Neural cell (in vitro differentiated cells): ENCODE data around the gene LHFPL2. TPM values are rescaled to one million over a fixed set of nuclear protein-coding genes. Genes with fewer than 3 reads are reported as not detected.

Source experiments
- H2AFZ ChIP-seq: fragments of 200-600, 300-800 bp; sonication (generic), shearing (Covaris generic); 2 replicates; pipeline ENCODE4 v1.6.0; 2014; ENCODE audit warnings: low read depth, mild to moderate bottlenecking, antibody characterized with exemption, low read length, moderate library complexity
- H3F3A ChIP-seq: fragments of 200-600 bp; shearing (Covaris generic); 2 replicates; pipeline ENCODE4 v1.6.1; 2016; ENCODE audit warnings: mild to moderate bottlenecking, moderate library complexity, mixed read lengths, antibody characterized with exemption, low read length; ENCODE audit not compliant: insufficient read depth, poor library complexity, severe bottlenecking
- H3K27ac ChIP-seq: fragments of 200-600, 300-800 bp; sonication (generic), shearing (Covaris generic); 2 replicates; pipeline ENCODE4 v1.5.1; 2014; ENCODE audit warnings: mild to moderate bottlenecking, low read length, moderate library complexity
- H3K27me3 ChIP-seq: fragments of 300-800, 200-600 bp; sonication (generic), shearing (Covaris generic); 2 replicates; pipeline ENCODE4 v1.6.0; 2014; ENCODE audit warnings: mild to moderate bottlenecking, low read depth, low read length, moderate library complexity; ENCODE audit not compliant: insufficient read depth
- H3K36me3 ChIP-seq: fragments of 300-800, 200-600 bp; sonication (generic), shearing (Covaris generic); 2 replicates; pipeline ENCODE4 v1.5.1; 2014; ENCODE audit warnings: mild to moderate bottlenecking, antibody characterized with exemption, low read length, moderate library complexity; ENCODE audit not compliant: insufficient read depth
- H3K4me2 ChIP-seq: fragments of 300-800, 200-600 bp; sonication (generic), shearing (Covaris generic); 2 replicates; pipeline ENCODE4 v1.6.0; 2014; ENCODE audit warnings: mild to moderate bottlenecking, low read length
- H3K4me3 ChIP-seq: fragments of 300-800, 200-600 bp; sonication (generic), shearing (Covaris generic); 2 replicates; pipeline ENCODE4 v1.5.1; 2014; ENCODE audit warnings: mild to moderate bottlenecking, low read length, moderate library complexity
- H3K79me2 ChIP-seq: fragments of 200-600 bp; shearing (Covaris generic); replicated peaks from 2 replicates; pipeline ENCODE4 v1.6.0; 2014; ENCODE audit warnings: mild to moderate bottlenecking, low read length, moderate library complexity; ENCODE audit not compliant: insufficient read depth
- H3K9ac ChIP-seq: fragments of 300-800, 200-600 bp; sonication (generic), shearing (Covaris generic); 2 replicates; pipeline ENCODE4 v1.6.1; 2016; ENCODE audit warnings: mild to moderate bottlenecking, low read length, mixed read lengths
- H3K9me2 ChIP-seq: fragments of 200-600 bp; shearing (Covaris generic); 2 replicates; pipeline ENCODE4 v1.6.1; 2016; ENCODE audit warnings: mild to moderate bottlenecking, low read length, mixed read lengths; ENCODE audit not compliant: insufficient read depth
- H3K9me3 ChIP-seq: fragments of 200-600, 300-800 bp; sonication (generic), shearing (Covaris generic); 2 replicates; pipeline ENCODE4 v1.6.1; 2016; ENCODE audit warnings: mild to moderate bottlenecking, mixed run types, low read length, moderate library complexity, mixed read lengths
- H4K20me1 ChIP-seq: fragments of 200-600 bp; shearing (Covaris generic); 2 replicates; pipeline ENCODE4 v1.6.1; 2016; ENCODE audit warnings: mild to moderate bottlenecking, mixed run types; ENCODE audit not compliant: insufficient read depth
- EP300 ChIP-seq: fragments of 450-650 bp; conservative IDR thresholded peaks from 2 replicates; pipeline ENCODE4 v1.6.1; 2014; ENCODE audit warnings: antibody characterized with exemption, mild to moderate bottlenecking, moderate library complexity; ENCODE audit not compliant: poor library complexity, severe bottlenecking
- EZH2 ChIP-seq: fragments of 200-600, 300-800 bp; shearing (Covaris generic), sonication (generic); IDR thresholded peaks from 2 replicates; pipeline ENCODE4 v1.6.1; 2014; ENCODE audit warnings: antibody characterized with exemption, low read length, borderline replicate concordance, mild to moderate bottlenecking; ENCODE audit not compliant: insufficient read depth, poor library complexity, severe bottlenecking
- MXI1 ChIP-seq: fragments of 450-650 bp; conservative IDR thresholded peaks from 2 replicates; pipeline ENCODE4 v1.6.1; 2014; ENCODE audit warnings: antibody characterized with exemption, mild to moderate bottlenecking; ENCODE audit not compliant: poor library complexity, severe bottlenecking
- POLR2AphosphoS5 ChIP-seq: IDR thresholded peaks from 2 replicates; pipeline ENCODE4 v1.6.1; 2012
- RAD21 ChIP-seq: fragments of 450-650 bp; conservative IDR thresholded peaks from 2 replicates; pipeline ENCODE4 v1.6.1; 2014; ENCODE audit warnings: antibody characterized with exemption, mild to moderate bottlenecking, moderate library complexity
- SMC3 ChIP-seq: fragments of 450-650 bp; conservative IDR thresholded peaks from 2 replicates; pipeline ENCODE4 v1.6.1; 2014; ENCODE audit warnings: antibody characterized with exemption, mild to moderate bottlenecking, moderate library complexity; ENCODE audit not compliant: poor library complexity
- TAF1 ChIP-seq: IDR thresholded peaks from 2 replicates; pipeline ENCODE4 v1.6.1; 2012; ENCODE audit warnings: low read depth
- polyA plus RNA-seq: library from polyadenylated mRNA; depleted of rRNA; stranded (reverse); fragments of >200 nt; gene quantifications from 2 replicates; pipeline ENCODE4 v1.2.3, GENCODE V29; 2014
- TF ChIP-seq, protein P1 (sequence below): fragments of 450-650 bp; IDR thresholded peaks from 2 replicates; pipeline ENCODE4 v1.5.1; 2014; ENCODE audit warnings: antibody characterized with exemption, mild to moderate bottlenecking, moderate library complexity; ENCODE audit not compliant: poor library complexity, severe bottlenecking
- TF ChIP-seq, protein P2 (sequence below): IDR thresholded peaks from 2 replicates; pipeline ENCODE4 v1.6.1; 2012; ENCODE audit warnings: borderline replicate concordance

Gene LHFPL2
- polyA plus RNA-seq, 1 donor from 2014 or later: 1.6 TPM

DNA sequence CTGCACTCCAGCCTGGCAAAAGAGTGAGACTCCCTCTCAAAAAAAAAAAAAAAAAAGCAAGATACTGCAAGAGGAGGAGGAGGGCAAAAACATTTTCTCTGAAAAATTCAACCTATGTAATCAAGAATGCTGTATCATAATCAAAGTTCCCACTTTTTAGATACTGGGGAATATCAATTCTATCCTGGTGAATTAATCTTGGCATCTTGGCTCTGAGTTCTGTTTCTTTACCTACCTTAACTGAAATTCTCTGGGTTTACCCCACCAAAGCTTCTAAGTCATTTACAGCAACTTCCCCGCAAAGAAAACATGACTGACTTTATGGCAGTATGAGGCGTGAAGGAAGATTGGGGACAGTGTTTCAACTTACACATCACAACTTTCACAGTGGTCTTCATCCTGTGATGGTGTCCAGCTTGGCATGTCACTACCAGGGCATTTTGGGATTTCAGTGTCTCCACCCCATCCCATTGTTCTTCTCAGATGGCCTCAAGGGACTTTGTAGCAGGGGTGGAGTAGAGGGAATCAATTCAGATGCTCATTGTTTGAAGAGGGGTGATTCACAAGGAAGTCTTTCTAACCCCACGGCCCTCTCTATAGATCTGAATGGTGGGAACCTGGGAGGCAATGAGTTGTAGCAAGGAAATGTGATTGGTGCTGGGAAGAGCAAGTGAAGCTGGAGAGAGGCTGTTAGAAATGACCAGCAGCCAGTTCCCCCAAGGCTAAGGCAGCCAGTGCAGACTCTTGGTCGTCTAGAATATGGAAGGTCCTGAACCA is 157.7 kb downstream of the LHFPL2 start:
- no peaks in the 10 kb centered on the region for H4K20me1 ChIP-seq
- no peaks in the 10 kb centered on the region for H3K9me2 ChIP-seq
- H3K36me3 ChIP-seq: peaks cover 4% of the 10 kb centered on the region
- no peak overlapping the region for H2AFZ ChIP-seq
- H3K4me2 ChIP-seq: no peak overlapping the region
- H3K9me3 ChIP-seq: no peaks in the 10 kb centered on the region
- no peak overlapping the region for H3K9ac ChIP-seq
- no peaks in the 10 kb centered on the region for H3K27me3 ChIP-seq
- H3K4me3 ChIP-seq: no peak overlapping the region
- peak; percentile 34 for TF ChIP-seq TAF1
- TF ChIP-seq, protein P1, sequence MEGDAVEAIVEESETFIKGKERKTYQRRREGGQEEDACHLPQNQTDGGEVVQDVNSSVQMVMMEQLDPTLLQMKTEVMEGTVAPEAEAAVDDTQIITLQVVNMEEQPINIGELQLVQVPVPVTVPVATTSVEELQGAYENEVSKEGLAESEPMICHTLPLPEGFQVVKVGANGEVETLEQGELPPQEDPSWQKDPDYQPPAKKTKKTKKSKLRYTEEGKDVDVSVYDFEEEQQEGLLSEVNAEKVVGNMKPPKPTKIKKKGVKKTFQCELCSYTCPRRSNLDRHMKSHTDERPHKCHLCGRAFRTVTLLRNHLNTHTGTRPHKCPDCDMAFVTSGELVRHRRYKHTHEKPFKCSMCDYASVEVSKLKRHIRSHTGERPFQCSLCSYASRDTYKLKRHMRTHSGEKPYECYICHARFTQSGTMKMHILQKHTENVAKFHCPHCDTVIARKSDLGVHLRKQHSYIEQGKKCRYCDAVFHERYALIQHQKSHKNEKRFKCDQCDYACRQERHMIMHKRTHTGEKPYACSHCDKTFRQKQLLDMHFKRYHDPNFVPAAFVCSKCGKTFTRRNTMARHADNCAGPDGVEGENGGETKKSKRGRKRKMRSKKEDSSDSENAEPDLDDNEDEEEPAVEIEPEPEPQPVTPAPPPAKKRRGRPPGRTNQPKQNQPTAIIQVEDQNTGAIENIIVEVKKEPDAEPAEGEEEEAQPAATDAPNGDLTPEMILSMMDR: no peak
- H3F3A ChIP-seq: no peaks in the 10 kb centered on the region
- no peak overlapping the region for H3K27ac ChIP-seq
- no peaks in the 10 kb centered on the region for H3K79me2 ChIP-seq

DNA sequence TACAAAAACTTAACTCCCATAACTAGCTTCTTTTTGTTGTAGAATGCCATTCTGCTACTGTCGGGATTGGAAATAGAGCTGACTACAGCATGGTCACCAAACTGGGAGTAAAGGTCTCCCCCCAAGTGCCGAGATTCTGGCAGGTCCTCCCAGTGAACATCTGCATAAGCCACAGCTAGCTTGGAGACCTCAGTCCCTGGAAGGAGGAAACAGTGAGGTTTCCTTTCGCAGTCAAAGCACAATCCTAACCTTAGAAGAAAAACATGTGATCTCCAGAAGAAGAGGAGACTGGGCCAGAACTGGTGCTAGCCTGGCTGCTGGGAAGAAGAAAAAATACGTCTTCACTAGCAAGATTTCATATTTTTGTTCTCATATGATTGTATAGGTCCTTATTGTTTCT is 160.7 kb downstream of the LHFPL2 start:
- no peaks in the 10 kb centered on the region for H3K27me3 ChIP-seq
- TF ChIP-seq EP300: no peak
- TF ChIP-seq, protein P2, sequence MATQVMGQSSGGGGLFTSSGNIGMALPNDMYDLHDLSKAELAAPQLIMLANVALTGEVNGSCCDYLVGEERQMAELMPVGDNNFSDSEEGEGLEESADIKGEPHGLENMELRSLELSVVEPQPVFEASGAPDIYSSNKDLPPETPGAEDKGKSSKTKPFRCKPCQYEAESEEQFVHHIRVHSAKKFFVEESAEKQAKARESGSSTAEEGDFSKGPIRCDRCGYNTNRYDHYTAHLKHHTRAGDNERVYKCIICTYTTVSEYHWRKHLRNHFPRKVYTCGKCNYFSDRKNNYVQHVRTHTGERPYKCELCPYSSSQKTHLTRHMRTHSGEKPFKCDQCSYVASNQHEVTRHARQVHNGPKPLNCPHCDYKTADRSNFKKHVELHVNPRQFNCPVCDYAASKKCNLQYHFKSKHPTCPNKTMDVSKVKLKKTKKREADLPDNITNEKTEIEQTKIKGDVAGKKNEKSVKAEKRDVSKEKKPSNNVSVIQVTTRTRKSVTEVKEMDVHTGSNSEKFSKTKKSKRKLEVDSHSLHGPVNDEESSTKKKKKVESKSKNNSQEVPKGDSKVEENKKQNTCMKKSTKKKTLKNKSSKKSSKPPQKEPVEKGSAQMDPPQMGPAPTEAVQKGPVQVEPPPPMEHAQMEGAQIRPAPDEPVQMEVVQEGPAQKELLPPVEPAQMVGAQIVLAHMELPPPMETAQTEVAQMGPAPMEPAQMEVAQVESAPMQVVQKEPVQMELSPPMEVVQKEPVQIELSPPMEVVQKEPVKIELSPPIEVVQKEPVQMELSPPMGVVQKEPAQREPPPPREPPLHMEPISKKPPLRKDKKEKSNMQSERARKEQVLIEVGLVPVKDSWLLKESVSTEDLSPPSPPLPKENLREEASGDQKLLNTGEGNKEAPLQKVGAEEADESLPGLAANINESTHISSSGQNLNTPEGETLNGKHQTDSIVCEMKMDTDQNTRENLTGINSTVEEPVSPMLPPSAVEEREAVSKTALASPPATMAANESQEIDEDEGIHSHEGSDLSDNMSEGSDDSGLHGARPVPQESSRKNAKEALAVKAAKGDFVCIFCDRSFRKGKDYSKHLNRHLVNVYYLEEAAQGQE: no peak
- no peak for TF ChIP-seq MXI1
- TF ChIP-seq, protein P1: no peak
- TF ChIP-seq EZH2: no peak
- TF ChIP-seq SMC3: no peak
- TF ChIP-seq POLR2AphosphoS5: no peak
- TF ChIP-seq TAF1: no peak
- TF ChIP-seq RAD21: no peak
- no peaks in the 10 kb centered on the region for H3F3A ChIP-seq
- no peaks in the 10 kb centered on the region for H3K9me3 ChIP-seq
- peaks cover 4% of the 10 kb centered on the region for H3K36me3 ChIP-seq
- H3K79me2 ChIP-seq: no peaks in the 10 kb centered on the region
- H3K9me2 ChIP-seq: no peaks in the 10 kb centered on the region
- no peak overlapping the region for H3K9ac ChIP-seq
- no peaks in the 10 kb centered on the region for H4K20me1 ChIP-seq
- H3K4me2 ChIP-seq: no peak overlapping the region
- no peak overlapping the region for H3K4me3 ChIP-seq
- no peak overlapping the region for H3K27ac ChIP-seq
- H2AFZ ChIP-seq: no peak overlapping the region
